HCT116 (cell line): ENCODE data around the gene USP53. TPM values are rescaled to one million over a fixed set of nuclear protein-coding genes. Genes with fewer than 3 reads are reported as not detected.

ENCODE experiments used
- ATAC-seq: fragments of 200-7000 bp; cut with Tn5 transposase; 2 replicates; pipeline ENCODE4 v1.9.1; 2020; ENCODE audit warnings: mild to moderate bottlenecking, moderate library complexity
- BruUV-seq: library from RNA; stranded (reverse); fragments of 400-500 nt; replicated peaks from 2 replicates; lab custom pipeline; 2021; lab: Mats Ljungman, UMichigan
- CTCF ChIA-PET: fragments of 300-600 bp; sonication (Branson Sonifier 250); formaldehyde crosslinking; loops from one replicate; lab custom pipeline; 2021; ENCODE audit warnings: antibody characterized with exemption; lab: Charles Lee
- POLR2A ChIA-PET: fragments of 300-600, 350-600 bp; sonication (Branson Sonifier 250); formaldehyde crosslinking; loops from one replicate; lab custom pipeline; 2021; ENCODE audit warnings: antibody characterized with exemption; lab: Charles Lee
- RAD21 ChIA-PET, 2 experiments: fragments of 300-600 bp; sonication (Branson Sonifier 250); formaldehyde crosslinking; loops; one replicate each; lab custom pipeline; 2023; ENCODE audit warnings: low total read pairs in 2 of 2; ENCODE audit not compliant: uncharacterized antibody in 2 of 2, unreplicated experiment in 2 of 2, low non-redundant PET in 1 of 2; lab: Charles Lee
- DNase-seq: peaks from one replicate; pipeline ENCODE4 v3.0.0-alpha.2; 2010; ENCODE audit warnings: low read depth, low spot score
- H2AFZ ChIP-seq: fragments of 200-600 bp; shearing (Covaris generic), sonication (generic); 2 replicates; pipeline ENCODE4 v1.6.1; 2017; ENCODE audit warnings: low read depth, mixed run types, mixed read lengths, antibody characterized with exemption, low read length; ENCODE audit not compliant: poor library complexity, severe bottlenecking
- H3K27ac ChIP-seq: 2 replicates; pipeline ENCODE4 v1.5.1; 2012; ENCODE audit warnings: low read depth, low read length
- H3K27me3 ChIP-seq: fragments of 200-600 bp; sonication (generic); 2 replicates; pipeline ENCODE4 v1.6.1; 2016; ENCODE audit warnings: mixed run types, low read length, mixed read lengths; ENCODE audit not compliant: insufficient read depth
- H3K36me3 ChIP-seq, 2 experiments: fragments of 200-500 bp in 1 of 2; fragments of 200-600 bp in 1 of 2; sonication (Bioruptor generic) in 1 of 2; sonication (generic) in 1 of 2; 2 replicates each; pipeline versions ENCODE4 v1.5.1 to v1.6.1; 2014 to 2016; ENCODE audit warnings: low read length in 2 of 2, inconsistent platforms in 1 of 2, mixed read lengths in 1 of 2, mixed run types in 1 of 2; ENCODE audit not compliant: insufficient read depth in 2 of 2, control insufficient read depth in 1 of 2
- H3K4me1 ChIP-seq, 2 experiments: fragments of 200-600 bp in 1 of 2; sonication (generic) in 1 of 2; 2 replicates each; pipeline versions ENCODE4 v1.5.1 to v1.6.1; 2012 to 2017; ENCODE audit warnings: low read length in 2 of 2, inconsistent platforms in 1 of 2, mild to moderate bottlenecking in 1 of 2, mixed read lengths in 1 of 2, mixed run types in 1 of 2, moderate library complexity in 1 of 2; ENCODE audit not compliant: insufficient read depth in 2 of 2, control insufficient read depth in 1 of 2
- H3K4me2 ChIP-seq: fragments of 200-600 bp; sonication (generic); 2 replicates; pipeline ENCODE4 v1.6.1; 2017; ENCODE audit warnings: mixed run types, low read length, mixed read lengths
- H3K4me3 ChIP-seq, 2 experiments: fragments of 200-600 bp in 1 of 2; sonication (generic) in 1 of 2; replicated peaks in 1 of 2; 2 replicates each; pipeline ENCODE4 v1.5.1; 2011 to 2016; ENCODE audit warnings: low read length in 2 of 2, control low read depth in 1 of 2, low read depth in 1 of 2, mild to moderate bottlenecking in 1 of 2, mixed read lengths in 1 of 2, mixed run types in 1 of 2
- H3K79me2 ChIP-seq: fragments of 200-600 bp; sonication (generic); 2 replicates; pipeline ENCODE4 v1.6.1; 2017; ENCODE audit warnings: mild to moderate bottlenecking, mixed run types, low read length, moderate library complexity, mixed read lengths; ENCODE audit not compliant: insufficient read depth
- H3K9ac ChIP-seq: fragments of 200-600 bp; sonication (generic); 2 replicates; pipeline ENCODE4 v1.6.1; 2016; ENCODE audit warnings: low read length, mixed read lengths
- H3K9me2 ChIP-seq: fragments of 200-600 bp; sonication (generic), shearing (Covaris generic); 2 replicates; pipeline ENCODE4 v1.6.1; 2017; ENCODE audit warnings: mixed run types, mild to moderate bottlenecking, moderate library complexity; ENCODE audit not compliant: insufficient read depth
- H3K9me3 ChIP-seq, 2 experiments: fragments of 200-500 bp in 1 of 2; fragments of 200-600 bp in 1 of 2; sonication (Bioruptor generic) in 1 of 2; sonication (generic) in 1 of 2; 2 replicates each; pipeline ENCODE4 v1.6.1; 2014 to 2017; ENCODE audit warnings: low read length in 2 of 2, mixed read lengths in 2 of 2, inconsistent platforms in 1 of 2, low read depth in 1 of 2, mild to moderate bottlenecking in 1 of 2, mixed run types in 1 of 2, moderate library complexity in 1 of 2; ENCODE audit not compliant: control insufficient read depth in 1 of 2, insufficient read depth in 1 of 2
- H4K20me1 ChIP-seq: fragments of 200-600 bp; sonication (generic), shearing (Covaris generic); 2 replicates; pipeline ENCODE4 v1.6.1; 2017; ENCODE audit warnings: mixed run types, mild to moderate bottlenecking, moderate library complexity; ENCODE audit not compliant: insufficient read depth
- ATF3 ChIP-seq: IDR thresholded peaks from 2 replicates; pipeline ENCODE4 v1.6.1; 2012
- CEBPB ChIP-seq: IDR thresholded peaks from 2 replicates; pipeline ENCODE4 v1.6.1; 2012; ENCODE audit warnings: low read depth
- EZH2 ChIP-seq: fragments of 200-600 bp; sonication (generic); IDR thresholded peaks from 2 replicates; pipeline ENCODE4 v1.6.1; 2017; ENCODE audit warnings: antibody characterized with exemption, mixed run types
- JUND ChIP-seq: IDR thresholded peaks from 2 replicates; pipeline ENCODE4 v1.6.1; 2012
- MAX ChIP-seq: IDR thresholded peaks from 2 replicates; pipeline ENCODE4 v1.6.1; 2012
- RAD21 ChIP-seq: IDR thresholded peaks from 2 replicates; pipeline ENCODE4 v1.6.1; 2012; ENCODE audit warnings: low read depth, mild to moderate bottlenecking
- REST ChIP-seq: IDR thresholded peaks from 2 replicates; pipeline ENCODE4 v1.6.1; 2012; ENCODE audit warnings: low read depth
- SIN3A ChIP-seq: IDR thresholded peaks from 2 replicates; pipeline ENCODE4 v1.6.1; 2012; ENCODE audit warnings: low read depth
- YY1 ChIP-seq: IDR thresholded peaks from 2 replicates; pipeline ENCODE4 v1.6.1; 2011; ENCODE audit warnings: low read length, low read depth, moderate library complexity, mild to moderate bottlenecking; ENCODE audit not compliant: insufficient replicate concordance; ENCODE audit errors: extremely low read depth
- intact Hi-C: fragments of 100-400 bp; cut with micrococcal nuclease; formaldehyde crosslinking; loops from 2 replicates; pipeline ENCODE4 v1.10.0; 2022
- total RNA-seq: library from RNA; stranded (reverse); gene quantifications from one replicate; pipeline ENCODE4 v1.2.1, GENCODE V29; 2021; ENCODE audit not compliant: unreplicated experiment

Gene USP53
- total RNA-seq, 1 experiment from 2014 or later: 22.0 TPM

- no peak for ATAC-seq
- H3K4me1 ChIP-seq: no peaks in the 10 kb centered on the region
- POLR2A ChIA-PET: no interaction called here
- intact Hi-C loops: no loop called here
- no peak overlapping the region for H3K27ac ChIP-seq
- TF ChIP-seq MAX (no peak), CEBPB (no peak), RAD21 (no peak), ATF3 (no peak), EZH2 (no peak)
- no peaks in the 10 kb centered on the region for H3K9me2 ChIP-seq
- H3K36me3 ChIP-seq: peaks cover 0 to 8% of the 10 kb centered on the region in 2 experiments; a peak in 1 of 4 replicates
- no peaks in the 10 kb centered on the region for H3K27me3 ChIP-seq
- no peak overlapping the region for H2AFZ ChIP-seq
- H3K9me3 ChIP-seq: no peaks in the 10 kb centered on the region
- peaks cover 6% of the 10 kb centered on the region; the same call in 1 of the 2 replicates for H3K79me2 ChIP-seq
- no peak for DNase-seq
- RAD21 ChIA-PET: no interaction called here
- no peaks in the 10 kb centered on the region for H4K20me1 ChIP-seq
- no peak overlapping the region for H3K4me2 ChIP-seq
- H3K9ac ChIP-seq: no peak overlapping the region
- no TSS peak for BruUV-seq
- CTCF ChIA-PET: interaction anchor here (0.6 to 1.4 kb wide), 2 partner anchors 203 to 249 kb away, joined by 3 to 4 read pairs; no protein-coding TSS in a partner anchor
- H3K4me3 ChIP-seq: no peak overlapping the region
Measured at GRCh38 chr4:119290598-119290997, 78.1 kb downstream of the USP53 start.

- POLR2A ChIA-PET: no interaction called here
- RAD21 ChIA-PET: no interaction called here
- TF ChIP-seq ATF3: no peak
- no peak for TF ChIP-seq JUND
- TF ChIP-seq SIN3A: no peak
- TF ChIP-seq REST: no peak
- no peak for TF ChIP-seq EZH2
- no peak for TF ChIP-seq YY1
- H3K27ac ChIP-seq: no peak overlapping the region
- H4K20me1 ChIP-seq: no peaks in the 10 kb centered on the region
- CTCF ChIA-PET: interaction anchor here (1.4 kb wide), 1 partner anchor 8 kb away, joined by 3 read pairs; no protein-coding TSS in a partner anchor
- H3K4me1 ChIP-seq: peaks cover 2 to 18% of the 10 kb centered on the region in 2 experiments; a peak in 3 of 4 replicates
- H3K36me3 ChIP-seq: peaks cover 11 to 16% of the 10 kb centered on the region in 2 experiments; a peak in 2 of 4 replicates
- H3K27me3 ChIP-seq: no peaks in the 10 kb centered on the region
- no peak overlapping the region for H3K9ac ChIP-seq
- BruUV-seq: no TSS peak
- H3K4me2 ChIP-seq: no peak overlapping the region
- DNase-seq (no peak), ATAC-seq (no peak)
- intact Hi-C loops: no loop called here
- no peak overlapping the region for H3K4me3 ChIP-seq
- H3K9me2 ChIP-seq: no peaks in the 10 kb centered on the region
- H3K79me2 ChIP-seq: peaks cover 26% of the 10 kb centered on the region
- H3K9me3 ChIP-seq: no peaks in the 10 kb centered on the region
- no peak overlapping the region for H2AFZ ChIP-seq
Measured at GRCh38 chr4:119296356-119296755, 83.8 kb downstream of the USP53 start.
